GM12878 (cell line): Measurements from ENCODE around the gene ESRRB. TPM values are rescaled to one million over a fixed set of nuclear protein-coding genes. Genes with fewer than 3 reads are reported as not detected.

Experiments
- CHD2 ChIP-seq: IDR thresholded peaks from 2 replicates; pipeline ENCODE4 v1.6.1; 2011; ENCODE audit warnings: low read depth, low read length, improper control_type of control experiment, borderline replicate concordance
- E2F8 ChIP-seq: fragments of 450-650 bp; IDR thresholded peaks from 2 replicates; pipeline ENCODE4 v1.6.1; 2018; ENCODE audit warnings: mild to moderate bottlenecking, low read depth, moderate library complexity; ENCODE audit not compliant: partially characterized antibody
- KDM1A ChIP-seq: fragments of 200-600 bp; sonication (generic); IDR thresholded peaks from 2 replicates; pipeline ENCODE4 v1.6.1; 2016; ENCODE audit warnings: borderline replicate concordance
- RCOR1 ChIP-seq: conservative IDR thresholded peaks from 2 replicates; pipeline ENCODE4 v1.6.1; 2012; ENCODE audit warnings: low read depth, low read length, improper control_type of control experiment
- SRF ChIP-seq, 2 experiments: IDR thresholded peaks; 2 replicates each; pipeline ENCODE4 v1.6.1; 2011; ENCODE audit warnings: low read depth in 2 of 2, low read length in 2 of 2, mild to moderate bottlenecking in 1 of 2, moderate library complexity in 1 of 2
- ZBTB11 ChIP-seq: fragments of 450-650 bp; formaldehyde crosslinking; IDR thresholded peaks from 2 replicates; pipeline ENCODE4 v1.5.0; 2022; ENCODE audit warnings: mild to moderate bottlenecking, missing genetic modification characterization
- polyA plus RNA-seq, 11 experiments: library from polyadenylated mRNA; depleted of rRNA in 4 of 11; unstranded in 6 of 11; stranded (reverse) in 5 of 11; fragments of >200 nt; fragmentation: Nextera tagmentation in 4 of 11; fragmentation: Illumina TruSeq in 1 of 11; extraction: Ambion mirVana in 4 of 11; extraction: Trizol in 1 of 11; gene quantifications; 1 replicate in 1 of 11; 2 replicates in 10 of 11; pipeline versions ENCODE4 v1.2.1 to v1.2.3, GENCODE V29; 2011 to 2016; ENCODE audit warnings: inconsistent platforms in 2 of 11, missing spikeins in 2 of 11, low read depth in 1 of 11
- total RNA-seq, 4 experiments: library from RNA; depleted of rRNA in 3 of 4; stranded (reverse); fragments of >200 nt in 3 of 4; fragmentation: Illumina TruSeq in 1 of 4; extraction: Trizol in 1 of 4; gene quantifications; 2 replicates each; pipeline versions ENCODE4 v1.2.1 to v1.2.3, GENCODE V29; 2013 to 2021

ESRRB gene
- total and polyA plus RNA-seq, 10 of the 15 experiments (the other 5 are each of a cell fraction or from before 2014, with no cell fraction given), result 0.03 to 0.73 (median 0.11) TPM; not detected in 6

DNA sequence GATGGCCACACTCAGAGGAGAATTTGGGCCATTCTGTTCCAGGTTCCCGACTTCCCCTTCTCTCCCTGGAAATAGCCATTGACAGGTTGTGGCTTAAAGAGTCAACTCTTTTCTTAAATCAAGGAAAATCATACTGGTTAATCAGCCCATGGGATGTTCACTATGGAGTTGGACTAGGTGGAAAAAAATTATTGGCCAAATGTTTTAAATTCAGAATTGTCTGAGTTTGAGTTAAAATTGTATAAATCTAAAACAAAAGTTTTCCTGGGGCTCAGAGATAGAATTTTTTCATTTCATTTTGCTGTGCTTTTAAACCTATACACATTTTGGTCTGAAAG, 6.5 kb downstream of the ESRRB start (continued):
- TF ChIP-seq ZBTB11 (CRISPR knock-in tag) (no peak), CHD2 (no peak), SRF (IDR thresholded peaks at IDR 0.05; ENCODE audit: low read depth in 2 of 2, low read length in 2 of 2) (no peak), RCOR1 (no peak), KDM1A (no peak), E2F8 (no peak)
